Stomach (tissue), 9 donors: ENCODE results near the gene FBXW12. TPM values are rescaled to one million over a fixed set of nuclear protein-coding genes. Genes with fewer than 3 reads are reported as not detected.

Source experiments
- DNase-seq, 2 donors: peaks; one replicate each; pipeline versions ENCODE4 v3.0.0 to v3.0.0-alpha.2; 2013 to 2019
- H3K27ac ChIP-seq, 5 donors: fragments of 200-600 bp in 4 of 5; sonication (generic) in 4 of 5; one replicate each; pipeline ENCODE4 v1.5.1; 2013 to 2019; ENCODE audit warnings: mild to moderate bottlenecking in 1 of 5, moderate library complexity in 1 of 5
- H3K27me3 ChIP-seq, 3 donors: fragments of 200-600 bp; sonication (generic); one replicate each; pipeline ENCODE4 v1.5.1; 2017 to 2019; ENCODE audit warnings: mixed run types in 1 of 3
- H3K36me3 ChIP-seq, 4 donors: fragments of 200-600 bp; sonication (generic); 1 replicate in 3 of 4; 2 replicates in 1 of 4; pipeline ENCODE4 v1.5.1; 2016 to 2019
- H3K4me1 ChIP-seq, 4 donors: fragments of 200-600 bp; sonication (generic); one replicate each; pipeline ENCODE4 v1.5.1; 2016 to 2019
- H3K4me3 ChIP-seq, 4 donors: fragments of 200-600 bp; sonication (generic) in 3 of 4; one replicate each; pipeline ENCODE4 v1.5.1; 2016 to 2019; ENCODE audit warnings: mild to moderate bottlenecking in 1 of 4
- H3K9me3 ChIP-seq, 4 donors: fragments of 200-600 bp; sonication (generic); one replicate each; pipeline ENCODE4 v1.5.1; 2016 to 2019
- CTCF ChIP-seq, 7 experiments: fragments of 450-650 bp in 4 of 7; fragments of 200-600 bp in 3 of 7; sonication (generic) in 3 of 7; IDR thresholded peaks; one replicate each; pipeline ENCODE4 v1.5.1; 2016 to 2019; ENCODE audit warnings: antibody characterized with exemption in 7 of 7, control low read depth in 2 of 7, mild to moderate bottlenecking in 1 of 7
- EP300 ChIP-seq: sonication (generic); formaldehyde crosslinking; IDR thresholded peaks from one replicate; pipeline ENCODE4 v1.6.1; 2017; ENCODE audit warnings: antibody characterized with exemption
- POLR2A ChIP-seq, 4 donors: fragments of 450-650 bp; IDR thresholded peaks; one replicate each; pipeline ENCODE4 v1.6.1; 2016; ENCODE audit warnings: antibody characterized with exemption in 4 of 4, control low read depth in 2 of 4, mild to moderate bottlenecking in 1 of 4, moderate library complexity in 1 of 4
- POLR2AphosphoS5 ChIP-seq, 3 donors: sonication (generic); formaldehyde crosslinking; IDR thresholded peaks; one replicate each; pipeline ENCODE4 v1.6.1; 2016; ENCODE audit warnings: antibody characterized with exemption in 3 of 3
- WGBS, 5 donors: extraction: QIAGEN DNeasy Blood & Tissue Kit in 3 of 5; methylation state at CpG; one replicate each; pipeline versions ENCODE4 v1.1.5 to v1.1.7; 2013 to 2018; 5-methylcytosine and 5-hydroxymethylcytosine counted together
- intact Hi-C: fragments of 100-400 bp; cut with DNase I; formaldehyde crosslinking; loops from one replicate; pipeline ENCODE4 v1.15.1; 2023; ENCODE audit warnings: low total_unique reads
- polyA plus RNA-seq, 3 donors: library from polyadenylated mRNA; stranded (reverse); fragments of 200-250 nt; gene quantifications; one replicate each; pipeline ENCODE4 v1.2.3, GENCODE V29; 2013
- total RNA-seq, 5 donors: library from RNA; depleted of rRNA; stranded (reverse); fragments of >200 nt; gene quantifications; one replicate each; pipeline versions ENCODE4 v1.1.0 to v1.2.3, GENCODE V29; 2014 to 2016
- donor health status: healthy with polysubstance abuse.
- donor health status: Bipolar disorder and iron deficiency.
- donor health status: healthy.

The FBXW12 gene
- total and polyA plus RNA-seq, 8 donors = not detected

DNA sequence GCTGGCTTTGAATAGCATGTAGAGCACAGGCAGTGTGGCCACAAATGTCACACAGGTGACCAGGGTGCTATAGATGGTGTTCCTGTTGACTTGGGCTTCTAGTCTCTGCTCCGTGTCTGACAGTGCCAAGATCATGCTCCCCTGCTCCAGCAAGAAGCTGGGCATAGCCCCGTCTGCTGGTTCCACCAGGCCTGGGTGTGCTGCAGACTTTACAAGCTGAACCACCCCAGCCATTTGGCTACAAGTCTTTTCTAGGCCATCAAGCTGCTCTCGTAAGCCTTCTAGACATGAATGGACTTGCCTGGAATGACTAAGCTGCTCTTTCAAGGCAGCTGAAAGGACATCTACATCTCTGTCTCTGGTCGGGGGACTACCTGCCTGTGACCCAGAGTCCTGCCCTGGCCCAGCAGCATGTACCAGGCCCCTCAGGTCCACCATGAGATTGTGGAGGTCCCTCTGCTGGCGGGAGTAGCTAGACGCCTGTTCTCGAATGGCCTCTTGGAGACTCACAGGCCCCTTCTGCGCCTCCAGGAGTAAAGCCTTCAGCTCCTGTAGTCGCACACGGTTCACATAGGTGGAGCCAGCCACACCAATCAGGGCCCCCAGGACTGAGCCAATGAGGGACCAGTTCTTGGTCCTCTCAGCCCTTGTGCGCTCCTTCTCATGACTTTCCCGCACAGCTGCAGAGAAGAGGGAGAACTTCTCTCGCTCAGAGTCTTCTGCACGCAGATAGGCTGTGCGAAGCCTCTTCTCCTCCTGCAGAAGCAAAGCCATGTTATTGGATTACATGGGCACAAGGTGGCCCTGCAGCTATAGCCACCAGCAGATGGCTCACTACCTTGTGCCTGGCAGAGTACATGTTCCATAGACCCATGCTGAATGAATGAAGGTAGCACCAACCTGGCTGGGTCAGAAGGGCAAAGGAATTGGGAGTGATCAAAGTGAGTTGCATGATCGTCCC is 60.7 kb downstream of the FBXW12 start:
- peak overlapping the region in 3 of 5 donors; percentile 59 to 96 (median 66) for H3K27ac ChIP-seq
- H3K4me3 ChIP-seq = no peak overlapping the region
- H3K36me3 ChIP-seq = peaks cover 8 to 22% (median 18%) of the 10 kb centered on the region in 4 donors
- DNase-seq = peak in 1 of 2 donors; percentile 52
- intact Hi-C loops = no loop called here
- peaks cover 36 to 67% (median 39%) of the 10 kb centered on the region in 4 donors for H3K4me1 ChIP-seq
- no peak for TF ChIP-seq EP300
- TF ChIP-seq POLR2A (IDR thresholded peaks at IDR 0.05) = no peak
- no peak for TF ChIP-seq POLR2AphosphoS5 (IDR thresholded peaks at IDR 0.05)
- no peak for TF ChIP-seq CTCF (IDR thresholded peaks at IDR 0.05)
- H3K9me3 ChIP-seq = no peaks in the 10 kb centered on the region
- WGBS, 5 donors = 70 to 83% (median 81%) methylated on average over 9 to 16 of the region's 16 CpGs
- peaks cover 0 to 5% (median 0%) of the 10 kb centered on the region in 3 donors for H3K27me3 ChIP-seq

DNA sequence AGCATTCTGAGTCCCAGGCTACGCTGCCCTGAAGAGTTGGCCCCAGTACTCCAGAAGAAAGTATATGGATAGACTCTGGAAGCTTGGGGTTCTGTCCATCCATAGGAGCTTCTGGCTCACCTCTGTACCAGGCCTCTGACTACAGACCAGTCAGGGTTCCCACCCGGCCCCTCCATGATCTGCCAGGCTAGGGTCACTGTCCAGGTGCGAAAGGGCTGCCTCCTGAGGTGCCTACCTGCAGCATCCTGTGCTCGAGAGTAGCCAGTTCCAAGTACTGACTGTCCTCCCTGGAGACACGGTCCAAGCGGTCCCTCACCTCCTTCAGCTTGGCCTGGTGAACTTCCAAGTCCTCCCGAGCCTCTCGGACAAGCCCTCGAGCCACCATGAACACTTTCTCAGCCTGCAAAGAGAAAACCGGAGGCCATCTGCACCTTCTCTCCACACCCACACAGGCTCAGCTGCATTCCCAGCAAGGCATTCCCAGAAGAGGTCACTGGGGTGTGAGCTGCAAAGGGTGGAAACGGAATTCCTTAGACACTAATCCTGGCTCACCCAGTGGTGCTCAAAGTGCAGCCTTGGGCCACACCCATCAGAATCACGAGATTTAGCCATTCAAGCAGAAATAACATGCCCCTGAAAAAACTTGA is 61.6 kb downstream of the FBXW12 start:
- Histone ChIP-seq H3K27ac (peak overlapping the region in 4 of 5 donors; percentile 46 to 96 (median 62)), H3K36me3 (peaks cover 8 to 22% (median 18%) of the 10 kb centered on the region in 4 donors), H3K9me3 (no peaks in the 10 kb centered on the region), H3K4me3 (no peak overlapping the region), H3K27me3 (peaks cover 0 to 2% (median 0%) of the 10 kb centered on the region in 3 donors), H3K4me1 (peaks cover 27 to 58% (median 31%) of the 10 kb centered on the region in 4 donors)
- peak; percentile 32 to 85 for DNase-seq
- 50 to 67% (median 62%) methylated on average over 11 to 12 of the region's 12 CpGs for WGBS, 5 donors
- no peak for TF ChIP-seq CTCF (IDR thresholded peaks at IDR 0.05)
- no peak for TF ChIP-seq EP300
- TF ChIP-seq POLR2A (IDR thresholded peaks at IDR 0.05) = no peak
- peak in 1 of 3 donors; percentile 40 for TF ChIP-seq POLR2AphosphoS5 (IDR thresholded peaks at IDR 0.05)
- intact Hi-C loops = loop anchor here (2.0 kb wide), 1 partner anchor 33 kb away; no protein-coding TSS in a partner anchor

- Histone ChIP-seq H3K9me3 (no peaks in the 10 kb centered on the region), H3K27ac (peak overlapping the region in 4 of 5 donors; percentile 59 to 96 (median 62)), H3K4me1 (peaks cover 32 to 64% (median 37%) of the 10 kb centered on the region in 4 donors), H3K27me3 (no peaks in the 10 kb centered on the region), H3K4me3 (no peak overlapping the region), H3K36me3 (peaks cover 8 to 22% (median 18%) of the 10 kb centered on the region in 4 donors)
- WGBS, 5 donors = 56 to 69% (median 62%) methylated on average over 13 to 15 of the region's 15 CpGs
- TF ChIP-seq POLR2A (IDR thresholded peaks at IDR 0.05) (no peak), EP300 (no peak), POLR2AphosphoS5 (IDR thresholded peaks at IDR 0.05) (no peak), CTCF (IDR thresholded peaks at IDR 0.05) (no peak)
- peak in 1 of 2 donors; percentile 41 for DNase-seq
- intact Hi-C loops = loop anchor here (2.0 kb wide), 1 partner anchor 34 kb away; no protein-coding TSS in a partner anchor
These were observed 62.7 kb downstream of the FBXW12 start for GRCh38 chr3:48434591-48435222.

- TF ChIP-seq POLR2A (IDR thresholded peaks at IDR 0.05) (no peak), EP300 (no peak), POLR2AphosphoS5 (IDR thresholded peaks at IDR 0.05) (no peak), CTCF (IDR thresholded peaks at IDR 0.05) (no peak)
- Histone ChIP-seq H3K4me3 (no peak overlapping the region), H3K27ac (peak overlapping the region in 4 of 5 donors; percentile 59 to 96 (median 62)), H3K27me3 (no peaks in the 10 kb centered on the region), H3K4me1 (peaks cover 28 to 60% (median 33%) of the 10 kb centered on the region in 4 donors), H3K36me3 (peaks cover 8 to 22% (median 18%) of the 10 kb centered on the region in 4 donors), H3K9me3 (no peaks in the 10 kb centered on the region)
- DNase-seq = peak in 1 of 2 donors; percentile 1
- intact Hi-C loops = loop anchor here (2.0 kb wide), 1 partner anchor 34 kb away; no protein-coding TSS in a partner anchor
- WGBS, 5 donors = 85 to 95% (median 89%) methylated on average over 4 of the region's 4 CpGs
These were observed 63.2 kb downstream of the FBXW12 start for GRCh38 chr3:48435223-48435595.
